CD8-positive, alpha-beta memory T cell (primary cell): Measurements from ENCODE around the gene OR8G1. TPM values are rescaled to one million over a fixed set of nuclear protein-coding genes. Genes with fewer than 3 reads are reported as not detected.

ENCODE experiments used
- CTCF ChIA-PET: fragments of 350-600 bp; sonication (Branson Sonifier 250); formaldehyde crosslinking; loops from one replicate; lab custom pipeline; 2021; ENCODE audit warnings: antibody characterized with exemption; lab: Charles Lee
- POLR2A ChIA-PET: fragments of 350-600 bp; sonication (Branson Sonifier 250); formaldehyde crosslinking; loops from one replicate; lab custom pipeline; 2021; ENCODE audit warnings: antibody characterized with exemption; lab: Charles Lee
- DNase-seq, 5 donors: peaks; one replicate each; pipeline versions ENCODE4 v3.0.0 to v3.0.0-alpha.2; 2020 to 2022; ENCODE audit warnings: mixed read lengths in 1 of 5
- H3K27ac ChIP-seq: one replicate; pipeline ENCODE4 v1.7.0; 2013; ENCODE audit warnings: low read depth, mild to moderate bottlenecking, low read length, moderate library complexity
- H3K27me3 ChIP-seq: 2 replicates; pipeline ENCODE4 v1.7.0; 2013; ENCODE audit warnings: low read length, mild to moderate bottlenecking; ENCODE audit not compliant: insufficient read depth, poor library complexity, severe bottlenecking
- H3K36me3 ChIP-seq: 2 replicates; pipeline ENCODE4 v1.7.0; 2013; ENCODE audit warnings: mild to moderate bottlenecking, low read length, moderate library complexity; ENCODE audit not compliant: insufficient read depth
- H3K4me1 ChIP-seq: 2 replicates; pipeline ENCODE4 v1.7.0; 2013; ENCODE audit warnings: mild to moderate bottlenecking, low read length, moderate library complexity; ENCODE audit not compliant: insufficient read depth
- H3K4me3 ChIP-seq: 2 replicates; pipeline ENCODE4 v1.7.0; 2013; ENCODE audit warnings: mild to moderate bottlenecking, low read length
- H3K9me3 ChIP-seq: 2 replicates; pipeline ENCODE4 v1.7.0; 2013; ENCODE audit warnings: mild to moderate bottlenecking, low read length
- H3K27ac Mint-ChIP-seq, 8 donors: one replicate each; pipeline ENCODE4 v1.8.0; 2020 to 2021; ENCODE audit warnings: mixed read lengths in 8 of 8, mild to moderate bottlenecking in 6 of 8, inconsistent platforms in 3 of 8, moderate library complexity in 3 of 8
- H3K27me3 Mint-ChIP-seq, 2 donors: one replicate each; pipeline ENCODE4 v1.8.0; 2020 to 2021; ENCODE audit warnings: mixed read lengths in 2 of 2, mild to moderate bottlenecking in 1 of 2, moderate library complexity in 1 of 2
- H3K36me3 Mint-ChIP-seq, 3 donors: one replicate each; pipeline ENCODE4 v1.8.0; 2020 to 2021; ENCODE audit warnings: mixed read lengths in 3 of 3, inconsistent platforms in 1 of 3, mild to moderate bottlenecking in 1 of 3
- H3K4me1 Mint-ChIP-seq, 3 donors: one replicate each; pipeline ENCODE4 v1.8.0; 2020 to 2021; ENCODE audit warnings: mixed read lengths in 3 of 3, inconsistent platforms in 1 of 3, mild to moderate bottlenecking in 1 of 3
- H3K4me3 Mint-ChIP-seq, 7 donors: one replicate each; pipeline ENCODE4 v1.8.0; 2020 to 2021; ENCODE audit warnings: mixed read lengths in 7 of 7, mild to moderate bottlenecking in 6 of 7, moderate library complexity in 4 of 7, inconsistent platforms in 2 of 7
- H3K9me3 Mint-ChIP-seq, 5 donors: one replicate each; pipeline ENCODE4 v1.8.0; 2020 to 2022; ENCODE audit warnings: mixed read lengths in 5 of 5, mild to moderate bottlenecking in 3 of 5, moderate library complexity in 2 of 5, inconsistent platforms in 1 of 5
- polyA plus RNA-seq: library from polyadenylated mRNA; unstranded; fragments of 300-500 nt; fragmentation: Illumina TruSeq; gene quantifications from one replicate; pipeline ENCODE4 v1.2.3, GENCODE V29; 2021
- total RNA-seq, 2 experiments: library from RNA; stranded (reverse); gene quantifications; one replicate each; pipeline ENCODE4 v1.2.3, GENCODE V29; 2021

OR8G1 gene
- not detected for total RNA-seq
- not detected for polyA plus RNA-seq

DNA sequence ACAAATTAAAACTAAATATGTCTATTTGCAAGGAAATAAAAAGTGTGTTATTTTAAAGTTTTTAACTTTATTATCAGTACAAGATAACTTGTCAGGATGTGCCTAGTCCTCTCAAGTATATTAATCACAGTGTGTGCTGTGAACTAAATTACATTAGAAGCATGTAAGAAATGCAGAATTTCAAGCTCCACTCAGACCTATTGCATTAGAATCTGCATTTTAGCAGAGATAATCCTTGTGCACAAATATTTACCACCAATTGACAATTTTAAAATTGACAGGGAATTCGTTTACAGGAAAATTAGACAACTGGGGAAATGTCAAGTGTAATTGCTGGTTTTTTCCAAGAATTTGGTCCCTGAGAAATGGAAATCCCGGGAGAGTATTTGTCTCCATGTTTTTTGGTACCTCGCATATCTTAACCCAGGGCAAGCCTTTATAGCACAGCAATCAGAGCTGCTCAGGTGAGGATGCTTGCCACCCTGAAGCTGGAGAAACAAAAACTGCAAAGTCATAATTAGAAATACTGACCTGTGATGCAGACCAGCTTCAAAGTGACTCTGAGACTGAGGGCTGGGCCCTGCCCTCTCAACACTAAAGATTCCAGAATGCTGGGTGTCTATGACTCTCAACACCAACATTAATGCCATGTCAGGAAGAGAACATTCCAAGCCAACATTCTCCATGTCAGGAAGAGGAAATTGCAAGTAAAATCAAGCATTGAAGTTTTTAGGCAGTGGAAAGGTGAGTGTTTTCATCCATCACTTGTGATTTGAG lies at the start of gene OR8G1:
Gene OR8G1 (plus strand): TSS at position 475 of the 777 bp plus-strand sequence. CDS start 8,581 bp downstream, outside the sequence.
- no peak within 1 kb of the TSS for H3K27ac ChIP-seq
- Mint-ChIP-seq H3K27ac (no peak within 1 kb of the TSS), H3K9me3 (peaks cover 0 to 10% (median 0%) of the 10 kb centered on the region in 5 donors), H3K4me1 (no peaks in the 10 kb centered on the region), H3K36me3 (no peaks in the 10 kb centered on the region), H3K4me3 (no peak within 1 kb of the TSS), H3K27me3 (no peaks in the 10 kb centered on the region)
- no peak for DNase-seq
- no peaks in the 10 kb centered on the region for H3K27me3 ChIP-seq
- H3K4me3 ChIP-seq, result no peak within 1 kb of the TSS
- H3K36me3 ChIP-seq, result no peaks in the 10 kb centered on the region
- CTCF ChIA-PET, result no interaction called here
- no peaks in the 10 kb centered on the region for H3K9me3 ChIP-seq
- POLR2A ChIA-PET, result no interaction called here
- no peaks in the 10 kb centered on the region for H3K4me1 ChIP-seq

- Histone ChIP-seq H3K27ac (no peak overlapping the region), H3K27me3 (no peaks in the 10 kb centered on the region), H3K4me3 (no peak overlapping the region), H3K4me1 (no peaks in the 10 kb centered on the region), H3K9me3 (no peaks in the 10 kb centered on the region), H3K36me3 (no peaks in the 10 kb centered on the region)
- Mint-ChIP-seq H3K36me3 (no peaks in the 10 kb centered on the region), H3K27me3 (peaks cover 0 to 2% of the 10 kb centered on the region in 2 donors), H3K4me3 (no peak overlapping the region), H3K4me1 (no peaks in the 10 kb centered on the region), H3K27ac (no peak overlapping the region), H3K9me3 (no peaks in the 10 kb centered on the region)
- no peak for DNase-seq
- ChIA-PET POLR2A (no interaction called here), CTCF (no interaction called here)
These were observed 47.5 kb upstream of the OR8G1 start for GRCh38 chr11:124193221-124194010.

GRCh38 chr11:124194293-124195188 lies 46.4 kb upstream of the OR8G1 start:
- Mint-ChIP-seq H3K4me1 (no peaks in the 10 kb centered on the region), H3K4me3 (no peak overlapping the region), H3K27ac (no peak overlapping the region), H3K27me3 (peaks cover 0 to 2% of the 10 kb centered on the region in 2 donors), H3K9me3 (no peaks in the 10 kb centered on the region), H3K36me3 (no peaks in the 10 kb centered on the region)
- Histone ChIP-seq H3K36me3 (no peaks in the 10 kb centered on the region), H3K27ac (no peak overlapping the region), H3K27me3 (no peaks in the 10 kb centered on the region), H3K4me1 (no peaks in the 10 kb centered on the region), H3K9me3 (no peaks in the 10 kb centered on the region), H3K4me3 (no peak overlapping the region)
- ChIA-PET CTCF (interaction anchor here (1.3 kb wide), 1 partner anchor 123 kb away, joined by 5 read pairs; no protein-coding TSS in a partner anchor), POLR2A (no interaction called here)
- DNase-seq, result peak in 1 of 5 donors; percentile 2

- CTCF ChIA-PET, result interaction anchor here (1.3 kb wide), 1 partner anchor 124 kb away, joined by 5 read pairs; no protein-coding TSS in a partner anchor
- H3K4me1 ChIP-seq, result no peaks in the 10 kb centered on the region
- Mint-ChIP-seq H3K27ac (no peak overlapping the region), H3K27me3 (peaks cover 0 to 2% of the 10 kb centered on the region in 2 donors), H3K4me3 (no peak overlapping the region), H3K9me3 (no peaks in the 10 kb centered on the region), H3K4me1 (no peaks in the 10 kb centered on the region), H3K36me3 (no peaks in the 10 kb centered on the region)
- no peak overlapping the region for H3K27ac ChIP-seq
- POLR2A ChIA-PET, result no interaction called here
- H3K36me3 ChIP-seq, result no peaks in the 10 kb centered on the region
- H3K4me3 ChIP-seq, result no peak overlapping the region
- H3K9me3 ChIP-seq, result no peaks in the 10 kb centered on the region
- DNase-seq, result peak in 2 of 5 donors; percentile 3 to 8
- no peaks in the 10 kb centered on the region for H3K27me3 ChIP-seq
These were observed 45.6 kb upstream of the OR8G1 start for GRCh38 chr11:124195189-124195734.

DNA sequence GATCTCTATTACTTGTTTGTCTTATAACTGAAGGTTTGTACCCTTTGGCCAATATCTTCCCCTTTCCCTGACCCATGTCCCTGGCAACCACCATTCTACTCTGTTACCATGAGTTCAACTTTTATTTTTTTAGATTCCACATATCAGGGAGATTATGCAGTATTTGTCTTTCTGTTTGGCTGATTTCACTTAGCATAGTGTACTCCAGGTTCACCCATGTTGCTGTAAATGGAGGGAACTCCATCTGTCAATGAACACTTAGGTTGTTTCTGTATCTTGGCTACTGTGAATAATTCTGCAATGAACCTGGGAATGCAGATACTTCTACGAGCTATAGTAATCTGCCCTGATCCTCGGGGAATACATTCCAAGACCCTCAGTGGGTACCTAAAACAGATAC lies 42.9 kb upstream of the OR8G1 start:
- Mint-ChIP-seq H3K4me1 (no peaks in the 10 kb centered on the region), H3K27me3 (peaks cover 0 to 2% of the 10 kb centered on the region in 2 donors), H3K36me3 (no peaks in the 10 kb centered on the region), H3K27ac (no peak overlapping the region), H3K9me3 (no peaks in the 10 kb centered on the region), H3K4me3 (no peak overlapping the region)
- no peak overlapping the region for H3K27ac ChIP-seq
- H3K36me3 ChIP-seq, result no peaks in the 10 kb centered on the region
- H3K4me1 ChIP-seq, result no peaks in the 10 kb centered on the region
- H3K27me3 ChIP-seq, result no peaks in the 10 kb centered on the region
- H3K4me3 ChIP-seq, result no peak overlapping the region
- no peaks in the 10 kb centered on the region for H3K9me3 ChIP-seq
- POLR2A ChIA-PET, result no interaction called here
- no peak for DNase-seq
- CTCF ChIA-PET, result no interaction called here

GRCh38 chr11:124198897-124199296 lies 42.0 kb upstream of the OR8G1 start:
- no peaks in the 10 kb centered on the region for H3K36me3 Mint-ChIP-seq
- CTCF ChIA-PET, result no interaction called here
- H3K9me3 Mint-ChIP-seq, result no peaks in the 10 kb centered on the region

GRCh38 chr11:124199702-124200101 lies 41.2 kb upstream of the OR8G1 start:
- Mint-ChIP-seq H3K9me3 (no peaks in the 10 kb centered on the region), H3K27ac (no peak overlapping the region), H3K27me3 (peaks cover 0 to 2% of the 10 kb centered on the region in 2 donors), H3K4me1 (no peaks in the 10 kb centered on the region), H3K4me3 (no peak overlapping the region), H3K36me3 (no peaks in the 10 kb centered on the region)
- ChIA-PET CTCF (no interaction called here), POLR2A (no interaction called here)
- no peak overlapping the region for H3K4me3 ChIP-seq
- H3K4me1 ChIP-seq, result no peaks in the 10 kb centered on the region
- H3K27ac ChIP-seq, result no peak overlapping the region
- no peaks in the 10 kb centered on the region for H3K9me3 ChIP-seq
- no peaks in the 10 kb centered on the region for H3K27me3 ChIP-seq
- H3K36me3 ChIP-seq, result no peaks in the 10 kb centered on the region
- no peak for DNase-seq

More at GRCh38 chr11:124198897-124199296, 42.0 kb upstream of the OR8G1 start:
- no peaks in the 10 kb centered on the region for H3K9me3 ChIP-seq
- H3K4me3 ChIP-seq, result no peak overlapping the region
- H3K27ac ChIP-seq, result no peak overlapping the region
- Mint-ChIP-seq H3K4me1 (no peaks in the 10 kb centered on the region), H3K27ac (no peak overlapping the region), H3K27me3 (peaks cover 0 to 2% of the 10 kb centered on the region in 2 donors), H3K4me3 (peak overlapping the region in 1 of 7 donors; percentile 24)
- no peaks in the 10 kb centered on the region for H3K36me3 ChIP-seq
- POLR2A ChIA-PET, result no interaction called here
- no peaks in the 10 kb centered on the region for H3K4me1 ChIP-seq
- no peak for DNase-seq
- H3K27me3 ChIP-seq, result no peaks in the 10 kb centered on the region
